OCI-LY1 (cell line): Measurements from ENCODE around the gene TAF4.

Experiments
- H2AFZ ChIP-seq: fragments of 200-600 bp; sonication (generic), shearing (Covaris generic); 2 replicates; pipeline ENCODE4 v1.6.0; 2014; ENCODE audit warnings: antibody characterized with exemption, mild to moderate bottlenecking, low read length
- H3F3A ChIP-seq: fragments of 200-600 bp; sonication (generic), shearing (Covaris generic); 2 replicates; pipeline ENCODE4 v1.6.0; 2014; ENCODE audit warnings: mild to moderate bottlenecking, antibody characterized with exemption, low read length, moderate library complexity; ENCODE audit not compliant: insufficient read depth
- H3K27ac ChIP-seq: fragments of 200-600 bp; sonication (generic); 2 replicates; pipeline ENCODE4 v1.5.1; 2014; ENCODE audit warnings: low read length, mixed run types, mild to moderate bottlenecking, low read depth; ENCODE audit not compliant: poor library complexity, severe bottlenecking
- H3K27me3 ChIP-seq: fragments of 200-600 bp; sonication (generic); 2 replicates; pipeline ENCODE4 v1.6.0; 2014; ENCODE audit warnings: antibody characterized with exemption, mild to moderate bottlenecking, low read length, moderate library complexity; ENCODE audit not compliant: insufficient read depth
- H3K36me3 ChIP-seq: fragments of 200-600 bp; sonication (generic); 2 replicates; pipeline ENCODE4 v1.6.1; 2014; ENCODE audit warnings: mild to moderate bottlenecking, antibody characterized with exemption, low read length, moderate library complexity, mixed read lengths; ENCODE audit not compliant: insufficient read depth
- H3K4me1 ChIP-seq: fragments of 200-600 bp; sonication (generic); 2 replicates; pipeline ENCODE4 v1.5.1; 2014; ENCODE audit warnings: mild to moderate bottlenecking, low read length, moderate library complexity; ENCODE audit not compliant: insufficient read depth, severe bottlenecking
- H3K4me2 ChIP-seq: fragments of 200-600 bp; sonication (generic), shearing (Covaris generic); 2 replicates; pipeline ENCODE4 v1.6.1; 2014; ENCODE audit warnings: low read length
- H3K4me3 ChIP-seq: fragments of 200-600 bp; sonication (generic); 2 replicates; pipeline ENCODE4 v1.5.1; 2014; ENCODE audit warnings: low read length, low read depth, mild to moderate bottlenecking, mixed read lengths; ENCODE audit not compliant: poor library complexity, severe bottlenecking
- H3K79me2 ChIP-seq: fragments of 200-600 bp; shearing (Covaris generic); 2 replicates; pipeline ENCODE4 v1.6.1; 2016; ENCODE audit warnings: mixed run types, low read length, mixed read lengths; ENCODE audit not compliant: insufficient read depth
- H3K9ac ChIP-seq: fragments of 200-600 bp; sonication (generic), shearing (Covaris generic); 2 replicates; pipeline ENCODE4 v1.6.1; 2014; ENCODE audit warnings: mild to moderate bottlenecking, low read length, mixed read lengths
- H3K9me2 ChIP-seq: fragments of 200-600 bp; sonication (generic), shearing (Covaris generic); 2 replicates; pipeline ENCODE4 v1.6.1; 2014; ENCODE audit warnings: low read depth, mild to moderate bottlenecking, low read length, mixed read lengths
- H3K9me3 ChIP-seq: fragments of 200-600 bp; shearing (Covaris generic); 2 replicates; pipeline ENCODE4 v1.6.1; 2014; ENCODE audit warnings: low read length, mixed read lengths
- H4K20me1 ChIP-seq: fragments of 200-600 bp; sonication (generic), shearing (Covaris generic); 2 replicates; pipeline ENCODE4 v1.6.0; 2016; ENCODE audit warnings: mild to moderate bottlenecking, low read length; ENCODE audit not compliant: insufficient read depth
- CTCF ChIP-seq: fragments of 200-600 bp; sonication (generic), shearing (Covaris generic); IDR thresholded peaks from 2 replicates; pipeline ENCODE4 v1.5.1; 2017; ENCODE audit warnings: mild to moderate bottlenecking, antibody characterized with exemption, low read length, moderate library complexity, mixed read lengths
- EZH2 ChIP-seq: fragments of 200-600 bp; sonication (generic), shearing (Covaris generic); IDR thresholded peaks from 2 replicates; pipeline ENCODE4 v1.8.0; 2017; ENCODE audit warnings: borderline replicate concordance, mixed run types, mild to moderate bottlenecking, antibody characterized with exemption, low read length, moderate library complexity, mixed read lengths

Gene TAF4

DNA sequence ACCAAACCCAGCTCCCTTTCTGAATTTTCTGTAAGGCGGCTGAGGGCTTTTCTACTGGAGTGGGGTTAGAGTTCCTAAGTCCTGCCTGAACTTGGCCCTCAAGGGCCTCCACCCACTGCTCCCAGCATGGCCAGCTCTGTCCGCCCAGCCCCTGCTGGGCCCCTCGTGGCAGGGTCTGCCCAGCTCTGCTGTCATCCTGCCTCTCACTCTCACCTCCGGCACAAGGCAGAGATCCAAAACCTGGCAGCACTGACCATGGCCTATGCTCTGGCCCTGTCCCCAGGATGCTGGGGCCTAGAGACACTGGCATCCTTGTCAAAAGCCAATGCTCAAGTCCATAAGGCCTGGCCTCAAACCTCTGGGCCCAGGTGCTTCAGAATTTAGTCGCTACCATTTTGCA, 61.1 kb downstream of the TAF4 start:
- Histone ChIP-seq H3K36me3 (peaks cover 64% of the 10 kb centered on the region), H3K27ac (peak overlapping the region; percentile 91), H3K9me3 (no peaks in the 10 kb centered on the region), H3K4me1 (peaks cover 31% of the 10 kb centered on the region), H3K9me2 (no peaks in the 10 kb centered on the region), H3K4me3 (no peak overlapping the region), H3K4me2 (peak overlapping the region; percentile 51), H4K20me1 (no peaks in the 10 kb centered on the region), H3K79me2 (no peaks in the 10 kb centered on the region), H2AFZ (no peak overlapping the region), H3K27me3 (no peaks in the 10 kb centered on the region), H3K9ac (peak overlapping the region; percentile 53; the same call in 1 of the 2 replicates), H3F3A (no peaks in the 10 kb centered on the region)
- TF ChIP-seq CTCF (no peak), EZH2 (no peak)

DNA sequence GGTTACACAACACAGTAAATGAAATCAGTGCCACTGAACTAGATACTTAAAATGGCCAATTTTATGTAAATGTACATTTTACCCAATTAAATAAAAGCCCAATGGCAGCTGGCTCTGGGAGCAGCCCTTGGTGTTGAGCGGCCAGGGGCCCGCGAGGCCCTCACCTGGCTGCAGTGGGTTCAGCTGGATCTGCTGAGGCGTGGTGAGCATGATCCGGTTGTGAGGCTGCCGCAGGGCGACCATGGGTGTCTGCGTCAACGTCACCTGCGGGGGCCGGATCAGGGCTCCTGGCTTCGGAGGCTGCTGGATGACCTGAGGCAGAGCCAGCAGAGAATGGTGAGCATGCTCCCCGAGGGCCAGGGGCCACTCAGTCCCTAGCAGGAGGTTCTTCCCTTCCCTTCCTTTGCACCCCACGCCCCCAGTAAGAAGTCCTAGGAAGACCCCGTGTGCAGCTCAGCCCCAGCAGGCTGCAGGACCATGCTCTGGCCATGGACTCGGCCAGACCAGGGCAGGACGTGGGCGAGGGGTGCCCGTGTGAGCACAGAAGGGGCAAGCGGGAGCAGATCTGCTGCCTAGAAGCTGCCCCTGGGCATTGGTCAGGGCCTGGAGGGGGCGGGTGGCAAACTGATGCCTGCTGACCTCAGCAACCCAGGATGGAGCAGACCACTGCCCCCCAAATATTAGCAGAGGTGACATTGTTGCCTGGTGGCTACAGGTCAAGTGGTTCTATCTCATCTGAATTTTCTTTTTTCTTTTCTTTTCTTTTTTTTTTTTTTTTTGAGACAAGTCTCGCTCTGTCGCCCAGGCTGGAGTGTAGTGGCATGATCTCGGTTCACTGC, 61.9 kb downstream of the TAF4 start:
- Histone ChIP-seq H3K27me3 (no peaks in the 10 kb centered on the region), H3K79me2 (no peaks in the 10 kb centered on the region), H2AFZ (no peak overlapping the region), H3K4me2 (peak overlapping the region; percentile 51), H3K9me3 (no peaks in the 10 kb centered on the region), H4K20me1 (no peaks in the 10 kb centered on the region), H3F3A (no peaks in the 10 kb centered on the region), H3K27ac (peak overlapping the region; percentile 91), H3K9me2 (no peaks in the 10 kb centered on the region), H3K9ac (peak overlapping the region; percentile 50), H3K4me1 (peaks cover 34% of the 10 kb centered on the region), H3K4me3 (peak overlapping the region; percentile 47), H3K36me3 (peaks cover 64% of the 10 kb centered on the region)
- TF ChIP-seq EZH2, result no peak
- TF ChIP-seq CTCF, result peak; percentile 25; the same call in 1 of the 2 replicates

DNA sequence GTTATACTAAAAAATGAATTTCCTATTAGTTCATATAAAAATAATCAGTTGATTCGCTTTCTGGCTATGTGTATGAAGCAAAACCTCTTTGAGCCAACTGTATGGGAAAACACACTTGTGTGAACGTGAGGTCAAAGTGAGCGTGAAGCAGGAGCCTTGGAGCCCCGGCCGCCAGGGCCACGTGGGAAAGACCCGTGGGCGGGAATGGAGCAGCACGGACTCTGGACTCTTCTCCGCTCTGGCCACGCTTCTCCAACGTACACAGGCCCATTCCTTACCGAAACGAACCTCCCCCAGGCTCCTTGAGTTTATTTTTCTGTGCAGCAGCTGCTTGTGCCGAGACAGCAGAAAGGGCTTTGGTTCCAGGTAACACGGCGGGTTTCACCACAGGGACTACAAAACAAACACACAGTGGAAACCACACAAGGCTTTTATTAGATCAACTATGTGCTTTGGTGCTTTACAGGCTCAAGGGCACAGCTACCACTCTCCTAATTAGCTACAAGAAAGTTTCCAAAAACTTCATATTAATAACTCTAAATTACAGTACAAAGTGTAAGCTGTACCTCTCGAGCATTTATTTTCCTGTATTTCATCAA, 62.7 kb downstream of the TAF4 start:
- TF ChIP-seq CTCF, result no peak
- no peak for TF ChIP-seq EZH2
- H3K4me3 ChIP-seq, result peak overlapping the region; percentile 47
- H3K9me3 ChIP-seq, result no peaks in the 10 kb centered on the region
- H3K79me2 ChIP-seq, result no peaks in the 10 kb centered on the region
- no peaks in the 10 kb centered on the region for H3K27me3 ChIP-seq
- H3K4me1 ChIP-seq, result peaks cover 39% of the 10 kb centered on the region
- H3K36me3 ChIP-seq, result peaks cover 64% of the 10 kb centered on the region
- H3K27ac ChIP-seq, result peak overlapping the region; percentile 91
- H3K4me2 ChIP-seq, result peak overlapping the region; percentile 51
- no peak overlapping the region for H2AFZ ChIP-seq
- H3K9me2 ChIP-seq, result no peaks in the 10 kb centered on the region
- peak overlapping the region; percentile 35; the same call in 1 of the 2 replicates for H3K9ac ChIP-seq
- H4K20me1 ChIP-seq, result no peaks in the 10 kb centered on the region
- no peaks in the 10 kb centered on the region for H3F3A ChIP-seq
